Esophagus (tissue), 2 donors: Measurements from ENCODE around the gene RNF19B. TPM values are rescaled to one million over a fixed set of nuclear protein-coding genes. Genes with fewer than 3 reads are reported as not detected.
"Not testable (repeated sequence)": the region's sequence is repeated elsewhere in the genome, so short reads cannot be mapped to it uniquely, and the experiment has no call there.

Experiments used
- H3K27ac ChIP-seq, 2 donors: one replicate each; pipeline ENCODE4 v1.5.1; 2013; ENCODE audit warnings: low read depth in 2 of 2, mild to moderate bottlenecking in 2 of 2, inconsistent platforms in 1 of 2, low read length in 1 of 2, moderate library complexity in 1 of 2
- H3K27me3 ChIP-seq, 2 donors: one replicate each; pipeline ENCODE4 v1.6.1; 2013; ENCODE audit warnings: low read length in 2 of 2, control low read depth in 1 of 2, mild to moderate bottlenecking in 1 of 2; ENCODE audit not compliant: insufficient read depth in 2 of 2, control insufficient read depth in 1 of 2
- H3K36me3 ChIP-seq, 2 donors: one replicate each; pipeline ENCODE4 v1.6.1; 2013; ENCODE audit warnings: low read length in 1 of 2; ENCODE audit not compliant: control insufficient read depth in 2 of 2, insufficient read depth in 2 of 2
- H3K4me1 ChIP-seq, 2 donors: one replicate each; pipeline ENCODE4 v1.6.1; 2013; ENCODE audit warnings: low read length in 1 of 2; ENCODE audit not compliant: control insufficient read depth in 2 of 2, insufficient read depth in 2 of 2
- H3K4me3 ChIP-seq, 2 donors: one replicate each; pipeline ENCODE4 v1.5.1; 2013; ENCODE audit warnings: low read length in 2 of 2, mild to moderate bottlenecking in 2 of 2, low read depth in 1 of 2, moderate library complexity in 1 of 2
- H3K9me3 ChIP-seq, 2 donors: one replicate each; pipeline ENCODE4 v1.6.1; 2013; ENCODE audit warnings: mild to moderate bottlenecking in 2 of 2, low read depth in 1 of 2, low read length in 1 of 2, moderate library complexity in 1 of 2; ENCODE audit not compliant: control insufficient read depth in 2 of 2, insufficient read depth in 1 of 2
- WGBS, 2 donors: extraction: QIAGEN DNeasy Blood & Tissue Kit; methylation state at CpG; one replicate each; pipeline ENCODE4 v1.1.7; 2013; 5-methylcytosine and 5-hydroxymethylcytosine counted together
- polyA plus RNA-seq, 2 donors: library from polyadenylated mRNA; stranded (reverse); fragments of 200-250 nt; gene quantifications; one replicate each; pipeline ENCODE4 v1.2.3, GENCODE V29; 2013
- donor health status: healthy with polysubstance abuse.
- donor health status: Bipolar disorder and iron deficiency.

Gene RNF19B
- polyA plus RNA-seq, 2 donors: 10.7 to 19.9 TPM

DNA sequence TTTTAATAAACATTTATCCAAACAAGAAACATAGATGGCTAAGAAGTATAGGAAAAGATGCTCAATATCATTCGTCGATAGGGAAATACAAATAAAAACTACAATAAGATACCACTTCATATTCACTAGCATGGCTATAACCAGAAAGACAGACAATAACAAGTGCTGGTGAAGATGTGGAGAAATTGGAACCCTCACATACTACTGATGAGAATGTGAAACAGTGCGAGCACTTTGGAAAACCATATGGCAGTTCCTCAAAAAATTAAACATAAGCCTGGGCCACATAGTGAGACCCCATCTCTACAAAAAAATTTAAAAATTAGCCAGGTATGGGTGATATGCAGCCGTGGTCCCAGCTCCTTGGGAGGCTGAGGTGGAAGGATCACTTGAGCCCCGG, 54.3 kb downstream of the RNF19B start:
- 91 to 95% methylated on average over 5 of the region's 5 CpGs for WGBS, 2 donors
- no peak overlapping the region for H3K27ac ChIP-seq
- H3K27me3 ChIP-seq: no peaks in the 10 kb centered on the region
- H3K4me1 ChIP-seq: no peaks in the 10 kb centered on the region
- no peaks in the 10 kb centered on the region for H3K9me3 ChIP-seq
- H3K36me3 ChIP-seq: no peaks in the 10 kb centered on the region
- no peak overlapping the region for H3K4me3 ChIP-seq

DNA sequence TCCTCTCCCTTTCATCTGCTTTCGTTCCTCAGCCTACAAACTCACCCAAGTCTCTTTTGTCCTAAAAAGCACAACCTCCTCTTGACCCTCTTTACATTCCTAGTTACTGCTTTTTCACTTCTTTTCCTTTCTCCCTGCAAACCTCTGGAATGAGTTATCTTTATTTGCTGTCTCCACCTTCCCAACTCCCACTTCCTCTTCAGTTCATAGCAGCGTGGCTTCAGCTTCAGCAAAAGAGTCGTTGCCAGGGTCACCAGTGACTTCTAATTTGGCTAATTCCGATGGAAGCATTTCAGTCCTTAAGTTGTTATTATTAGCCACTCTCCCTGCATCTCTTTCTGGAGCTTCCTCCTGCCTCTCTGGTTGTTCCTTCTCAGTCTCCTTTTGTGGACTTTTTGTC, 57.2 kb downstream of the RNF19B start:
- WGBS, 2 donors: 21 to 34% methylated on average over 4 of the region's 4 CpGs
- no peak overlapping the region for H3K27ac ChIP-seq

DNA sequence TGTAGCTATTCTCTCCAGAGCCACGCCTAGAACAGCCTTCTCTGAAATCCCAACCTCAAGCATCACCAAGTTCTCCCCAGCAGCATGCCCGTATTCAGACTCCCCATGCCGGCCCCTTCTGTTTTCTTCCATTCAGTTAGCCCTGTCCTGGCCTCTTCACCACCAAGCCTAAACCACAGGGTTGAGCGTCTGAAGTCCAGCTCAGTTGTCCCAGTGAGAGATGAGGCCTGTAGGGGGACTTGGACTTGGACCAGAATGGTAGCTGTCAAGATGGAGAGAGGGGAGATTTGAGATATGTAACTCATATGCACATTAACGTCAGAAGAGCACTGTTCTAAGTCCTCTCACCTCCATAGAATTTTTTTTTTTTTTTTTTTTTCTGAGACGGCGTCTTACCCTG, 58.0 kb downstream of the RNF19B start:
- H3K9me3 ChIP-seq: no peaks in the 10 kb centered on the region
- no peak overlapping the region for H3K4me3 ChIP-seq
- H3K36me3 ChIP-seq: no peaks in the 10 kb centered on the region
- H3K4me1 ChIP-seq: peaks cover 0 to 2% of the 10 kb centered on the region in 2 donors
- H3K27ac ChIP-seq: no peak overlapping the region
- no peaks in the 10 kb centered on the region for H3K27me3 ChIP-seq
- 81 to 84% methylated on average over 7 of the region's 7 CpGs for WGBS, 2 donors

More for the DNA sequence above, 57.2 kb downstream of the RNF19B start:
- Histone ChIP-seq H3K4me3 (no peak overlapping the region), H3K36me3 (no peaks in the 10 kb centered on the region), H3K4me1 (peaks cover 0 to 2% of the 10 kb centered on the region in 2 donors), H3K27me3 (no peaks in the 10 kb centered on the region), H3K9me3 (no peaks in the 10 kb centered on the region)

DNA sequence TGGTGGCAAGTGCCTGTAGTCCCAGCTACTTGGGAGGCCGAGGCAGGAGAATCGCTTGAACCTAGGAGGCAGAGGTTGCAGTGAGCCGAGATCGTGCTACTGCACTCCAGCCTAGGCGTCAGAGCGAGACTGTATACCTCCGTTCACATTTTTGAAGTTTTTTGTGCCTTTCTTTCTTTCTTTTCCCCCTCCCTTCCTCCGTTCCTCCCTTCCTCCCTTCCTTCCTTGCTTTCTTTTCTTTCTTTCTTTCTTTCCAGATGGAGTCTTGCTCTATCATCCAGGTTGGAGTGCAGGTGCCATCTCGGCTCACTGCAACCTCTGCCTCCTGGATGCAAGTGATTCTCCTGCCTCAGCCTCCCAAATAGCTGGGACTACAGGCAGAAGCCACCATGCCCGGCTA, 59.0 kb downstream of the RNF19B start:
- WGBS, 2 donors: 82 to 84% methylated on average over 10 of the region's 10 CpGs
- H3K9me3 ChIP-seq: not testable (repeated sequence)

DNA sequence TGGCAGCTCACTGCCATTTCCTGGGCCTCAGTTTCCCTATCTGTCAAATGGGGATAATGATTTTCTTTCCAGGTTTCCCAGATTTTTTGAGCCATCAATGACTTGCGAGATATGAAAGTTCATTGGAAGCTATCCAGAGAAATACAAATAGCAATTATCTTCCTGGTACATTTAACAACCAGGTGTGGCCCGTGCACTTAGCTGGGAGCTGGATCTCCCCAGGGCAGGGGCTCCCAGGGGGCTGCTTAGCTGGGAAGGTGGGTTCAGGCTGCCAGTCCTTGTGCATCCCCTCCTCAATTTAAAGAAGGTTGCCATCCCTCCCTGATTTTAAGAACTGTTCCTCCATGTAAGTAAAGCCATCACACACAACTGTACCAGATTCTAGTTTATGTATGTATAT, 59.8 kb downstream of the RNF19B start:
- H3K9me3 ChIP-seq: no peaks in the 10 kb centered on the region
- no peak overlapping the region for H3K4me3 ChIP-seq
- no peaks in the 10 kb centered on the region for H3K27me3 ChIP-seq
- no peaks in the 10 kb centered on the region for H3K36me3 ChIP-seq
- 30 to 43% methylated on average over 2 of the region's 2 CpGs for WGBS, 2 donors
- H3K27ac ChIP-seq: no peak overlapping the region
- peaks cover 0 to 5% of the 10 kb centered on the region in 2 donors for H3K4me1 ChIP-seq

More for the DNA sequence above, 59.0 kb downstream of the RNF19B start:
- H3K4me3 ChIP-seq, H3K36me3 ChIP-seq, H3K4me1 ChIP-seq, H3K27ac ChIP-seq, H3K27me3 ChIP-seq: not testable (repeated sequence)

DNA sequence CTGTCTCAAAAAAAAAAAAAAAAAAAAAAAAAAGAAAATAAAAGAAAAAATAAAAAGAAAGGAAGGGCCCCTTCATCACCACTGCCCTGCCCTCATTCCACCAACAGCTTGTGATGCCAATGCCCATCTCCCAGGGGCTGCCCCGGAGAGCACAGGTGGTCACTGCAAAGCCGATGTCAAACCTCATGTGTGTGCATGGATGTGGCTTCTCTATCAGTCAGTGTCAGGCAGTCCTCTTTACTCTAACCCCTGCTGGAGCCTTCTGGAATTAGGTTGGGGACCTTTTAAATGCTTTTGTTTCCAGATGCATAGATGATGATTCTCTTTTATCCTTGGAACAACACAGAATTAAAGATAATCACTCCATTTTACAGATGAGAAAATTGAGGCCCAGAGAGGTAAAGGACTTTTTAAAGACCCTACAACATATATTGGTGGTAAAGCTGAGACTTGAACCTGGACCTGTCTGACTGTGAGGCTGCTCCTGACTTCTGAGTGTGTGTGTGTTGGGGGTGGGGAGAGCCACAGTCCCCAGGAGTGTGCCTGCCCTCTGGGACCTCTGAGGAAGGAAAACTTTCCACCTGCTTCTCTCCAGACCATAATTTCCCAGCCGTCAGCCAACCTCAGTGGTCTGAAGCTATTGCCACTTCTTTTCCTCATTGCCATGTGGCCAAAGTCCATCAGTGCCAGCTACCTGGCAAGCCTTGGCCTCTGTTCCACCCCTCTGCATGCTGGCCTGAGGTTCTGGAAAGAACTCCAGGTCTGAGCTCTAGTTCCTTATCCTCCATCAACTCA, 60.4 kb downstream of the RNF19B start:
- H3K27ac ChIP-seq: no peak overlapping the region
- no peaks in the 10 kb centered on the region for H3K9me3 ChIP-seq
- H3K4me1 ChIP-seq: peaks cover 0 to 5% of the 10 kb centered on the region in 2 donors
- H3K36me3 ChIP-seq: no peaks in the 10 kb centered on the region
- no peaks in the 10 kb centered on the region for H3K27me3 ChIP-seq
- no peak overlapping the region for H3K4me3 ChIP-seq
- WGBS, 2 donors: 59 to 65% methylated on average over 3 of the region's 3 CpGs

DNA sequence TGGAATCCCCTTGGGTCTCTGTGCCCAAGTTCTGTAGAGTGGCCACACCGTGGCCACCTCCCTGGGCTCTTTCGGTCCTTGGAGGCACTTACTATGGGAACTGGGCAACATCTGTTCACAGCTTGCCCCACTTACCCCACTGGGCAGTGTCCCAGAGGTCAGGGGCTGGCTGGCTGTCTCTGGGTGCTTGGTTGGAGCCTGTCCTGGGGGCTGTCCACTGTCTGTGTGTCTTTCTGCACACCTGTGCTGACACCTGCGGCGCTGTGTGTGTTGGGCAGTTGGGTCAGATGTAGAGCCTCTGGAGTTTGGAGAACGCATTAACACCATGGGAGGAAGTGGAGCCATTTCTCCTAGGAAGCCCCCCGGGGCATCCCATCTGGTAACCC, 62.1 kb downstream of the RNF19B start:
- Histone ChIP-seq H3K4me3 (no peak overlapping the region), H3K36me3 (peaks cover 0 to 3% of the 10 kb centered on the region in 2 donors), H3K27me3 (no peaks in the 10 kb centered on the region), H3K9me3 (no peaks in the 10 kb centered on the region), H3K4me1 (peaks cover 1 to 7% of the 10 kb centered on the region in 2 donors), H3K27ac (no peak overlapping the region)
- 73 to 75% methylated on average over 6 of the region's 6 CpGs for WGBS, 2 donors

DNA sequence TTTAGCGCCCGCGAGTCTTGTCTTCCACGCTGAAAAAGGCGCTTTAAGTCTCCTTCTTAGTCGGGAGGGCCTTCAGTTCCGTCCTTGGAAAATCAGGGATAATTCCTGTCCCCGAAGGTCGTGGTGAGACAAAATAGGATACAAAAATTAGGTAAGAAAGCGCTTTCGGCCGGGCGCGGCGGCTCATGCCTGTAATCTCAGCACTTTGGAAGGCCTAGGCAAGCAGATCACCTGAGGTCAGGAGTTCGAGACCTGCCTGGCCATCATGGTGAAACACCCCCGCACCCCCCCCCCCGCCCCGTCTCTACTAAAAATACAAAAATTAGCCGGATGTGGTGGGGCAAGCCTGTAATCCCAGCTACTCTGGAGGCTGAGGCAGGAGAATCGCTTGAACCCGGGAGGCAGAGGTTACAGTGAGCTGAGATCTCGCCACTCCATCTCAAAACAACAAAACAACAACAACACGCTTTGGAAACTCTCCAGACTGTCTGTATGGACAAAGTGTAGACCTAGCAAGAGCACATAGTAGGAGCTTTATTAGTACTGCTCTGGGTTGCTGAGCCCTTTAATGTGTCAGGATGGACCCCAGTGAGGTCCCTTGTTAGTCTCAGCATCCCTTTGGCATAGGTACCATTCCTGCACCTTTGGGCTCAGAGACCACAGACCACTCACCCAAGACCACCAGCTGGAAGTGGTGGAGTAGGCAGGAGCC, 62.6 kb downstream of the RNF19B start:
- Histone ChIP-seq H3K27ac (peak overlapping the region; percentile 31 to 56), H3K4me3 (peak overlapping the region; percentile 53 to 85), H3K27me3 (no peaks in the 10 kb centered on the region), H3K9me3 (no peaks in the 10 kb centered on the region), H3K36me3 (peaks cover 0 to 3% of the 10 kb centered on the region in 2 donors), H3K4me1 (peaks cover 3 to 7% of the 10 kb centered on the region in 2 donors)
- 39 to 42% methylated on average over 23 to 24 of the region's 24 CpGs for WGBS, 2 donors

DNA sequence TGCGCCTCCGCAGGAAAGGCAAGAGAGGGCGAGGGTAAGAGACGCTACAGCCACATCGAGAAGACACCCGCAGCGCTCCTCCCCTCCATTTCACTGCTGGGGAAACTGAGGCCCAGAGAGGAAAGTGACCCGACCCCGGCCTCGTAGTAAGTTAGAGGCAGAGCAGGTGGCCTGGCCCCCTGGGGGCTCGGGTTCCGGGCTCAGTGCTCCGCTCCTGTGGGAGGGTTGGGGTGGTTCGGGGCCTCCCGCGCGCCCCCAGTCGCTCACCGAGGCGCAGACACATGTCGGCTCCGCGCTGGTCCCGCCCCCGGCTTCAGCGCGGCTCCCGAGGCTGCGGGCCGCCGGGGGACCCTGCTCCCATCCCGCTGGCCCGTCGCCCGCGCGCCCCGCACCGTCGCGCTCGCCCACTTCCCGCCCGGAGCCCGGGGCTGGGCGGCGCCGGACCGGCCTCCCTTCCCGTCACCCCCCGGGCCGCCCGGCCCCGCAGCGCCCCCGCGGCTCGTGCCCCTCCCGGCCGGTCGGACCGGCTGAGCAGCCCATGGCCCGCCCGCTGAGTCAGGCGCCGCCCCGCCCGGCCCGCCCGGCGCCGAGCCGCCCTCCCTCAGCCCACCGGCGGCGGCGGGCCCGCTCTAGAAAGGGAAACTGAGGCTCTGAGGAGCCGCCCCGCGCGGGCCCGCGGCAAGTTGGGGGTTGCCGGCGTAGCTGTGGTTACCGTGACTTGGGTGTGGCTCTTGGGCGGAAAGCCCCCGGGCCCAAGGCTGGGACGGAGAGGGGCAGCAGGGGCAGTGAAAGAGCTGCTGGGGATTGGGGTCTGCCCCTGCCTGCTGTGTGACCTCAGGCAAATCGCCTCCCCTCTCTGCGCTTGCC, 63.4 kb downstream of the RNF19B start, which contains the start of gene TMEM54:
TSS of gene TMEM54 (minus strand) at position 434 of the 867 bp plus-strand sequence. CDS start at position 283, 151 bp downstream.
- H3K36me3 ChIP-seq: peaks cover 0 to 3% of the 10 kb centered on the region in 2 donors
- peak within 1 kb of the TSS; percentile 31 to 76 for H3K27ac ChIP-seq
- 1 to 2% methylated on average over 55 to 92 of the region's 92 CpGs for WGBS, 2 donors
- H3K9me3 ChIP-seq: no peaks in the 10 kb centered on the region
- peak within 1 kb of the TSS; percentile 53 to 85 for H3K4me3 ChIP-seq
- H3K4me1 ChIP-seq: peaks cover 3 to 7% of the 10 kb centered on the region in 2 donors
- H3K27me3 ChIP-seq: no peaks in the 10 kb centered on the region
